Measurements from ENCODE around the gene GINS2. TPM values are rescaled to one million over a fixed set of nuclear protein-coding genes. Genes with fewer than 3 reads are reported as not detected.

Gene GINS2
- total RNA-seq, 1 experiment from 2014 or later: 12.0 TPM

GRCh38 chr16:85689285-85689949 is 663 bp upstream of the GINS2 start:
- intact Hi-C loops (cut with micrococcal nuclease; ENCODE audit: unreplicated experiment) (no loop called here), in situ Hi-C loops (cut with HindIII; ENCODE audit: low pct_unique_long_range_greater_than_20kb, low sequenced_read_pairs) (no loop called here)
- POLR2A ChIA-PET: no interaction called here
- BruUV-seq (replicated peaks): no TSS peak
- no peaks in the 10 kb centered on the region for H3K27me3 ChIP-seq (ENCODE audit: control insufficient read depth, insufficient read depth, low read length)
- DNase-seq (ENCODE audit: low read depth, low spot score) (no peak), ATAC-seq (peak; percentile 10)
- no peaks in the 10 kb centered on the region for H3K9me3 ChIP-seq (ENCODE audit: control insufficient read depth, insufficient read depth, low read depth, low read length)
- H3K4me1 ChIP-seq (ENCODE audit: control insufficient read depth, insufficient read depth, low read length): peaks cover 6% of the 10 kb centered on the region; the same call in 1 of the 2 replicates
- peaks cover 2% of the 10 kb centered on the region; the same call in 1 of the 2 replicates for H3K36me3 ChIP-seq (ENCODE audit: control insufficient read depth, insufficient read depth, low read length)
- H3K4me3 ChIP-seq (ENCODE audit: low read depth in 2 of 2, low read length in 2 of 2): peak overlapping the region; percentile 33 to 55
- H3K27ac ChIP-seq (ENCODE audit: low read length): no peak overlapping the region
- TF ChIP-seq REST (IDR thresholded peaks at IDR 0.05; ENCODE audit: insufficient read depth in 1 of 2, low read depth in 2 of 2, low read length in 1 of 2) (no peak), TCF7L2 (IDR thresholded peaks at IDR 0.05; ENCODE audit: low read depth, low read length) (no peak), POLR2AphosphoS5 (IDR thresholded peaks at IDR 0.05; ENCODE audit: low read depth, low read length) (no peak), SIN3A (IDR thresholded peaks at IDR 0.05; ENCODE audit: borderline replicate concordance, insufficient read depth, low read depth, low read length) (no peak)
- TF ChIP-seq, protein P1, sequence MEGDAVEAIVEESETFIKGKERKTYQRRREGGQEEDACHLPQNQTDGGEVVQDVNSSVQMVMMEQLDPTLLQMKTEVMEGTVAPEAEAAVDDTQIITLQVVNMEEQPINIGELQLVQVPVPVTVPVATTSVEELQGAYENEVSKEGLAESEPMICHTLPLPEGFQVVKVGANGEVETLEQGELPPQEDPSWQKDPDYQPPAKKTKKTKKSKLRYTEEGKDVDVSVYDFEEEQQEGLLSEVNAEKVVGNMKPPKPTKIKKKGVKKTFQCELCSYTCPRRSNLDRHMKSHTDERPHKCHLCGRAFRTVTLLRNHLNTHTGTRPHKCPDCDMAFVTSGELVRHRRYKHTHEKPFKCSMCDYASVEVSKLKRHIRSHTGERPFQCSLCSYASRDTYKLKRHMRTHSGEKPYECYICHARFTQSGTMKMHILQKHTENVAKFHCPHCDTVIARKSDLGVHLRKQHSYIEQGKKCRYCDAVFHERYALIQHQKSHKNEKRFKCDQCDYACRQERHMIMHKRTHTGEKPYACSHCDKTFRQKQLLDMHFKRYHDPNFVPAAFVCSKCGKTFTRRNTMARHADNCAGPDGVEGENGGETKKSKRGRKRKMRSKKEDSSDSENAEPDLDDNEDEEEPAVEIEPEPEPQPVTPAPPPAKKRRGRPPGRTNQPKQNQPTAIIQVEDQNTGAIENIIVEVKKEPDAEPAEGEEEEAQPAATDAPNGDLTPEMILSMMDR (IDR thresholded peaks at IDR 0.05): no peak
- CTCF ChIA-PET: no interaction called here

- in situ Hi-C loops (cut with HindIII; ENCODE audit: low pct_unique_long_range_greater_than_20kb, low sequenced_read_pairs): no loop called here
- Histone ChIP-seq H3K4me1 (ENCODE audit: control insufficient read depth, insufficient read depth, low read length) (peaks cover 6% of the 10 kb centered on the region; the same call in 1 of the 2 replicates), H3K4me3 (ENCODE audit: low read depth in 2 of 2, low read length in 2 of 2) (peak overlapping the region; percentile 68), H3K27me3 (ENCODE audit: control insufficient read depth, insufficient read depth, low read length) (no peaks in the 10 kb centered on the region), H3K36me3 (ENCODE audit: control insufficient read depth, insufficient read depth, low read length) (peaks cover 2% of the 10 kb centered on the region; the same call in 1 of the 2 replicates), H3K27ac (ENCODE audit: low read length) (no peak overlapping the region), H3K9me3 (ENCODE audit: control insufficient read depth, insufficient read depth, low read depth, low read length) (no peaks in the 10 kb centered on the region)
- ChIA-PET POLR2A (no interaction called here), CTCF (no interaction called here)
- intact Hi-C loops (cut with micrococcal nuclease; ENCODE audit: unreplicated experiment): no loop called here
- DNase-seq (ENCODE audit: low read depth, low spot score) (no peak), ATAC-seq (peak; percentile 9; the same call in 1 of the 2 replicates)
- TF ChIP-seq POLR2AphosphoS5 (IDR thresholded peaks at IDR 0.05; ENCODE audit: low read depth, low read length) (no peak), SIN3A (IDR thresholded peaks at IDR 0.05; ENCODE audit: borderline replicate concordance, insufficient read depth, low read depth, low read length) (no peak), TCF7L2 (IDR thresholded peaks at IDR 0.05; ENCODE audit: low read depth, low read length) (no peak), REST (IDR thresholded peaks at IDR 0.05; ENCODE audit: insufficient read depth in 1 of 2, low read depth in 2 of 2, low read length in 1 of 2) (no peak)
- TF ChIP-seq, protein P1 (IDR thresholded peaks at IDR 0.05): no peak
- BruUV-seq (replicated peaks): no TSS peak
Observed at GRCh38 chr16:85687651-85688471, 893 bp downstream of the GINS2 start.
